SH-SY5Y (cell line): ENCODE data around the gene STAT3.

Source experiments
- GATA2 ChIP-seq: IDR thresholded peaks from 2 replicates; pipeline ENCODE4 v1.6.1; 2011; ENCODE audit warnings: mild to moderate bottlenecking, low read depth, low read length
- GATA3 ChIP-seq: IDR thresholded peaks from 2 replicates; pipeline ENCODE4 v1.6.1; 2011; ENCODE audit warnings: low read depth, mild to moderate bottlenecking, low read length, moderate library complexity

DNA sequence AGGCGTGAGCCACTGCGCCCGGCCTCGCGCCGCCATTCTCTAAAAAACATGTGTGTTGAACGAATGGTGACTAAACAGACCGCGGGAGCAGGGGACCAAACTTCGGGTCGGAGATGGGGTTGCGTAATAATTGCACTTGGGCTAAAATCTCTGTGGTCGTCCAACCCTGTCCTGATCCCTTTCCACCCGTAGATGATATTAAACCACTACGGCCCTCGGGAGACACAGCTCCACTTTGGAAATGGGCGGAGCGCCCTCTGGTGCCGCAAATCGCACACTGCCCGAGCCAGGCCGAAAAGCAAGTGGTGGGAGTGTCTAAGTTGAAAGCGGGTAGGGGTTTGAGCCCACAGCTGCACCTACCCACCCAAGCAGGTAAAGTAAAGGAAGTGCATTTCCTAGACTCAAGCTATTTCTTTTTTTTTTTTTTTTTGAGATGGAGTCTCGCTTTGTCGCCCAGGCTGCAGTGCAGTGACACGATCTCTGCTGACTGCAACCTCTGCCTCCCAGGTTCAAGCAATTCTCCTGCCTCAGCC is 17.8 kb upstream of the STAT3 start:
- TF ChIP-seq GATA3, result no peak
- no peak for TF ChIP-seq GATA2
